A549 treated with AZD2906 at 1 μM for 4 hours (cell line): ENCODE results near the gene NLRP13. TPM values are rescaled to one million over a fixed set of nuclear protein-coding genes. Genes with fewer than 3 reads are reported as not detected.

Experiments
- total RNA-seq: library from RNA; stranded (reverse); fragments of 200-300 nt; extraction: Qiagen RNA extraction; gene quantifications from 5 replicates; pipeline ENCODE4 v1.2.3, GENCODE V29; 2022

Gene NLRP13
- total RNA-seq: not detected in 5 replicates

GRCh38 chr19:55931936-55932386, at the start of gene NLRP13:
TSS of gene NLRP13 (minus strand) at chr19:55932336. CDS start at chr19:55932311, 25 bp downstream.

GRCh38 chr19:55947532-55947931, 15.4 kb upstream of the NLRP13 start, which contains the start of gene NLRP8:
TSS of gene NLRP8 (plus strand) at chr19:55947832.

Other genes starting within 250 kb of the NLRP13 start
- gene NLRP9, start 193.9 kb downstream of the NLRP13 start, total RNA-seq: not detected in 5 replicates
- 0.48 to 1.1 TPM (median 0.80 TPM) in 5 replicates for gene RFPL4A, start 173.2 kb downstream of the NLRP13 start, total RNA-seq
- gene RFPL4AL1, start 163.2 kb downstream of the NLRP13 start, total RNA-seq: 0.10 to 0.29 TPM (median 0.14 TPM) in 4 of 5 replicates, not detected in the other
- gene NLRP11, start 100.3 kb downstream of the NLRP13 start, total RNA-seq: 0.01 to 0.03 TPM (median 0.03 TPM) in 4 of 5 replicates, not detected in the other
- gene NLRP4, start 95.8 kb downstream of the NLRP13 start, total RNA-seq: 0.02 TPM in 1 of 5 replicates, not detected in the others
- not detected in 5 replicates for gene NLRP8, start 15.5 kb upstream of the NLRP13 start, total RNA-seq
- 0.02 to 0.07 TPM (median 0.05 TPM) in 4 of 5 replicates, not detected in the other for gene NLRP5, start 54.4 kb upstream of the NLRP13 start, total RNA-seq
- gene ZNF787, start 189.0 kb upstream of the NLRP13 start, total RNA-seq: 28.1 to 54.3 TPM (median 46.6 TPM) in 5 replicates
- 16.8 to 29.7 TPM (median 28.7 TPM) in 5 replicates for gene ZNF444, start 209.0 kb upstream of the NLRP13 start, total RNA-seq
- gene GALP, start 243.7 kb upstream of the NLRP13 start, total RNA-seq: not detected in 5 replicates